NCI-H345 (cell line): ENCODE results near the gene GCGR.

ENCODE experiments used
- DNase-seq: peaks from one replicate; lab custom pipeline; 2025; lab: John Stamatoyannopoulos, UW

GCGR gene

DNA sequence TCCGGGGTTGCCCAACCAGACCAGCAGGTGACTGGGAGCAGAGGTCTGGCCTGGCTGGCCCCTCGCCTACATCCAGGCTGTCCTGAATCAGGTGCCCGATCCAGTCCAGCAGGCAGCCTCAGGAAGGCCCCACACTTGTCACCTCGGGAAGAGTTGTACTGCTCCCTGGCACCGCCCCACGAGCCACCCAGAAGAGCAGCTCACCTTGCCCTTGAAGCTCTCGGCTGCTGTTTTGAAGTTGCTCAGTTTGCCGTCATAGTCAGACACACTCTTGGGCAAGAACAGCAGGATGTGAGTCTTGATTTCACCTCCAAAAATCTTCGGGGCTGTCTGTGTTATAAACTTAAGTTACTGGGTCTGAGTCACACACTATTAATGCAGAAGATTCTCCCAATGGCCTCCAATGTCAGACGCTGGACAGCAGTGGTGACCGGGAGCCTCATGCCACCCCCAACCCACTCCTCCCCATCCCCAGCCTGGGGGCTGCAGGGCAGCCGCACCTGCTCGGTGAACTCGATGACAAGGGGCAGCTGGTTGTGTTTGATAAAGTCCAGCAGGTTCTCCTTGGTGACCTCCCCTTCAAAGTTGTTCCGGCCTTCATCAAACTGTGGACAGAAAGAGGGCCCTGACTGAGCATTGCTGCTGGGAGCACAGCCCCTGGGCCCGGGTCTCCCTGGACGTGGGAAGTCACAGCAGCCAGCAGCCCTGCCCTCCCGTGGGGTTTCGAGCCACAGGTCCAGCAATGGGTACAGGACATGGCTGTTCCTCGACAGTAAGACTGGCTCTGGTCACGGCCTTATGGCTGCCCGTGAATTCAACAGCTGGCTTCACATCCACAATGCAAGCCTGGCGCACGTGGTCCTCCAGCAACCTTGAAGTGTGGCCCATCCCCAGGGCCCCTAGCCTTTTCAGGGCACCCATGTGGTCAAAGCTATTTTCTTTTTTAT is 43.1 kb downstream of the GCGR start:
- DNase-seq, result no peak

DNA sequence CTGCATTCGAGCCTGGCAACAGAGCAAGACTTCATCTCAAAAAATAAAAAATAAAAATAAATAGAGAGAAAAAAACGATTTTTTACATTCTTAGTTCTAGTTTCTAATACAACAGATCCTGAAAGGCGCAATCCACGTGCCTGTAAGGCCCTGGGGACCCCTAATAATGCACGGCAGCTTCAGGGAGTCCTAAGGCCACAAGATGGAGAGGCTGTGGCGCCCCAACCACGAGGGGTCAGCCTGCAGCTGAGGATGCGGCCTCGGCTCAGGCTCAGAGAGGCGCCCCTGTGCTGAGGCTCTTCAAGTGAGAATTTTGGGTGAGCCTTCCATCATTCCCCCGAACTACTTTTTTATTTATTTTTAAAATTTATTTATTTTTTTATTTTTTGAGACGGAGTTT is 45.5 kb downstream of the GCGR start:
- DNase-seq, result no peak

DNA sequence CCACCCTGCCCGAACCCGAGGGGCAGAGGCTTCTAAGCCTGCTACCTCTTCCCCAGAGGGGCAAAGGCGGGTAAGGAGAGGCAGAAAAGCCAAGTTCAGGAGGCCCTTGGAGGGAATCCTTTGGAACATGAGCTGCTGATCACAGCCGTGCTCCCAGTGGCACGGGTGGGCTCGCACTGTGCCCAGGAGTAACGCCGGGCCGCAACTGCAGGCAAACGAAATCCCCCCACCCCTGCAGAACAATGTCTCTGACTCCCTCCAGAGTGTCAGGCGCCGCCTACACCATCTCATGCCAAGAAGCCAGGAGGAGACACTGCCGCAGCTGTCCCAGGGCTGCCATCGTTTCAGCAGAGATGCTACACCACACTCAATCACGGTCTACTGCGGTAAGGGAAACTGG is 47.5 kb downstream of the GCGR start:
- DNase-seq, result no peak

DNA sequence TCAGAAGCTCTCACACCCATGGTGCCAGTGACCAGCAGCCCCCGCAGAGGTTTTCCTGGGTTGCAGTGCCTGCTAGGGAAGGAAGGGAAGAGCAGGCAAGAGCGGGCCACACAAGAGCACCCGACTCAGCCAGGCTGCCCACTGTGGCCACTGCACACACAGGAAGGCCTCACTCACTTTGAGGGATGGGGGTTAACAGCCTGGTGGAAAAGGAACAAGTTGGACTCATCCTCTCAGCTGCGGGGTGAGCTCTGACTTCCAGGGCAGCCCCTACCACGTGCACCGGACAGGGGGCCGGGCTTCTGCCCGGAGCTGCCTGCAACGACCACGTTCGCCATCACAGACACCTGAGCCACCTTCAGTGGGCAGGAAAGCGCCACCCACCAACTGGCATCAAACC is 48.3 kb downstream of the GCGR start:
- DNase-seq, result no peak

DNA sequence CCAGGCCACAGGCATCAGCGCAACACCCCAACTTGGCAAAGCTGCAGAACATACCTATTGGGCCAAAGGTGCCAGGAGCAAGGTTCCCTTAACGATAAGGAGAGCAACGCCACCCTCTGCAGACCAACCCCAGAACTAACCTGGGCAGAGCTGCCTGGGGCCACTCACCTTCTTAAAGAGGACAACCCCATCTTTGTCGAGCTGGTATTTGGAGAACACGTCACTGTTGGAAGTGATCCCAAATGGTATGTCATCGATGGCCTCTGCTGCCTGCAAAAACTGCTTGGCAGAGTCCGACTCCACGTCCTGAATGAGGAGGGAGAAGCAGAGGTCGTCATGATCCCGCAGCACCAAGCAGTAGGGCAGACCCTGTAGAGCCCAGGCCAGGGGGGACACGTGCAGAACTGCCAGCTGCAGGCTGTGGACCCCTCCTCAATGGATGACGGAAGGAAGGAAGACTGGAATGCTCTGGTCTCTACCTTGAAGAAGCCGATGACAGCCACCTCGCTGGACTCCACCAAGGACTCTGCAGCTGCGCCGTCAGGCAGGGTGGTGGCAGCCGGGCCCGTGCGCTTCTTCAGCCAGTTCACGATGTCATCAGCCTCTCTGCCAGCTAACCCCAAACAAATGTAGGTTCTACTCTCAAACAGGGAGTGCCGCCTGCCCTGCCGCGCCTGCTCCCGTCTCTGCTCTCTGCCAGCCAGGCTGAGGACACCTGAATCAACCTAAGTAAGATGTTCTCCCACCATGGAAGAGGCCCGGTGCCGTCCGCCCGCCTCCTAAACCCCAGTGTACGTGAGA is 51.2 kb downstream of the GCGR start:
- no peak for DNase-seq

DNA sequence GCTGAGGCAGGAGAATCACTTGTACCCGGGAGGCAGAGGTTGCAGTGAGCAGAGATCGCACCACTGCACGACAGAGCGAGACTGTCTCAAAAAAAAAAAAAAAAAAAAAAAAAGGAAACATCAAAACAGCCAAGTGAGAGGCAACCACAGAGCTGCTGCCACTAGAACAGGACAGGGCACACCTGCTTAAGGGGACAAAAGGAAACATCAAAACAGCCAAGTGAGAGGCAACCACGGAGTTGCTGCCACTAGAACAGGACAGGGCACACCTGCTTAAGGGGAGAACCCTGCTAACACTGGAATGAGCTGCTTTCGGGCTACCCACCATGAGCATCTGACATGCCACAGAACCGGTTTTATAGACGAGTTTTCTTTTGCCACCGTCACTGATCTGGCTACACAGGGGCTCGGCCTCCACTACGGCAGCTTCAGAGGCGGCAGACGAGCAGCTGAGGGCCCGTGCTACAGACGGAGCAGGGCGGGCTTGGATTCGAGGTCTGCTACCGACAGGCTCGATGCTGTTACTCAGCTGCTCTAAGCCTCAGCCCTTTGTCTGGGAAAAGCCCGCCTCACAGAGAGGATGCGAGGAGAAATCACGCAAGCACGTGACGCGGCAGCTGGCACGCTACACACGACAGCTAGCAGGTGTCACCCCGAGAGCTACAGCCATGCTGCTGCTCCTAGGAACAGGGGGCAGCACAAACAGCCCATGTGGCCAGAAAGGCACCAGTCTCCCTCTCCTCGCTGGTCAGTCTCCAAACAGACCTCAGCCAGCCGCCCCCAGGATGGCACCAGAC is 54.4 kb downstream of the GCGR start:
- no peak for DNase-seq

DNA sequence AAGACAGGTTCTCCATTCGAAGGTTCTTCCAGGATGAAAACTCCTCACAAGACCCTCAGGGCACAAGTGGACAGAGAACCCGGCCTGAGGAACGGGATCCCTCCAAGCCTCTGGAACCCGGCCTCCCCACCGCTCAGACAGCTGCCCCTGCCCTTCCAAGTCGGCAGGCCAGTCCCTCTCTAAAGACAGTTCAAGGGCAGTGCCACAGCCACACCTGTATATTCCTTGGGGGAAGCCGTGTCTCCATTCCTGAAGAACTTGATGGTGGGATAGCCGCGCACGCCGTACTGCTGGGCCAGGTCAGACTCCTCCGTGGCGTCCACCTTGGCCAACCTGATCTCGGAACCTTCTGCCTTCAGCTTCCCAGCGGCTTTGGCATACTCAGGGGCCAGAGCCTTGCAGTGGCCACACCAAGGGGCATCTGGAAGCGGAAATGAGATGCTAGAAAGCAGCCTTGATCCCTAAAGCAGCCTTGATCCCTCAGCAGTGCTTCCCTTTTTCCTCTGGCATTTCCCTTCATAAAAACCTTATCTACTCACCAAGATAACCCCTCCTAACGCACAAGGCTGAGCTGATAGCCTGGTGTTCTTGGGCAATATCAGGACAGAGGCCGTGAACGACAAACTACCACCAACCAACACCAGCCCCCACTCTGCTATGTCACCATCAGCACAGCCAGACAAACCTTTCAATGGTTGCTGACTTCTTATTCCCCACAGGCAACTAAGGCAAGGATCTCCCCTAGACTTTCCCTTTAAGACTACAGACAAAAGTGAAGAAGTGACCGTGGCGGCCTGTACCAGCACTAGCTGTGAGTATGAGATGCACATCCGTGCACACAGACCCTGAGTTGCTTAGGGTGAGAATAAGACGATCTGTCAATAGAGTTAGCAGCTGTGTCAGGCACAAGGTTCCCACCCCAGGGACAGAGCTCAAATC is 55.3 kb downstream of the GCGR start:
- DNase-seq, result no peak

DNA sequence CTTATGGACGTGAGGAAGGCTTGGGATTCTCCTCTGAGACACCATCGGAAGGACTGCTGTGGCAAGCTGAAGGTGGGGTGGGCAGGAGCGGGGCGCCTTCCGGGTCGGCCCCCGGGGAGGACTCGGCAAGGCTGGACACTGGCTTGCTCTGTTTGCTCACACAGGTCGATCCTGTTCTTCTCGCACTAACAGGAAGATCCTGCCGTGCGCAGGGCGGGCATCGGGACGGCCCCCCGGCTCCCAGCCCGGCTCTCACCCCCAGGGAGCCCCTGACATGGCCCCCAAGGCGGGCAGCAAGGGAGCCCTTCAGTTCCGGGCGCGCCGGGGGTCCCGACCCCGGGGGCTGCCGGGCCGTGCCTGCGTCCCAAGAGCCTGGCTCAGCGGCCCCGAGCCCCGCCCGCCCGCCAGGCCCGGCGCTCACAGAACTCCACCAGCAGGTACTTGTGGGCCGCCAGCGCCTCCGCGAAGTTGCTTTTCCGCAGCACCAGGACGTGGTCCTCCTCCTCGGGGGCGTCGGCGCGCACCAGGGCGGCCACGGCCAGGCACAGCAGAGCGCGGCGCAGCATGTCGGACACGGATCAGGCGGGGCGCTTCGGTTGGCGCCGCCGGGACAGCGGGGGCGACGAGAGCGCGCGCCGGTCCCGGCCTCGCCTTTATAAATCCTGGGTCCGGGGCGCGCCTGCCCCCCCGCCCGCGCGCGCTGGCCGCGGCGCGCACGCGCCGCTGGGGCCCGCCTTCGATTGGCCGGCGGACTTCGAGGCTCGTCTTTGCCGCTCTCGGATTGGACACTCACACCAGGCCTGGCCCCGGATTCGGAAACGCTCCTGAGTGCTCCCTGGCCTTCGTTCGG is 56.2 kb downstream of the GCGR start, which contains the start of gene P4HB:
P4HB (minus strand) TSS at position 630 of the 850 bp plus-strand sequence; CDS start at position 566, 64 bp downstream.
- no peak for DNase-seq

DNA sequence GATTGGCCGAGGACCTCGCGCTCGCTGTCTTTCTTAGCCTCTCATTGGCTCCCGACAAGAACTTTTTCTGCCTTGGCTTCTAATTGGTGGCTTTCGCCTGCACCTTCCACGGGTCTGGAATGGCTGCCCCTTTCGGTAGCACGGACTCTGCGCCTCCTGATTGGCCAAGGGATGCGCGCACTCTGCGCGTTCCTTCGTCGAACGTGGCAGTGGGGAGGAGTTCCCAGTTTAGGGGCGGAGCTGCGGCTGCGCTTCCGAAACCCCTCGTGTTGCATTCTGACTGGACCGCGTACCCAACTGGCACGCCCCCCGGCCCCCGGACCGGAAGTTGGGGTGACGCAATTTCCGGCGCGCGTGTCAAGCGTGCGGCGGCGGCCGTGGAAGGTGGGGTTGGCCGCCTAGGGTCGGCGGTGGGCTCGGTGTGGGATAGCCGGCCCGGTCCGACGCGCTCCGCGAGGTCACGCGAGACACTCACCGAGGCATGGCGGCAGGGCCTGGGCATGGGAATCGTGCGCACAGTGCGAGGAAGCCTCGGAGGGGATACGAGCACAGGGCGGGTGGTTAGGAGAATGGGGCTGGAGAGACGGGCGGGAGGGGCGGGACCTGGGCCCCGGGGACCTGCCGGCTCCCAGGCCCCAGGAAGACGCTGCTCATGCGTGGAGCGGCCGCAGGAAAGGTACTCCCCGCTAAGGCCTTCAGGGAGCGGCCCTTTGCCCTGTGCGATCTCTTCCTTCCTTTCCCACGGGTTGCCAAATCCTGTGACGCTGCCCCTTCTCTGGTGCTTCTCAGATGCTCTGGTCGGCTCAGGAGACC is 57.0 kb downstream of the GCGR start:
- peak; percentile 100 for DNase-seq

DNA sequence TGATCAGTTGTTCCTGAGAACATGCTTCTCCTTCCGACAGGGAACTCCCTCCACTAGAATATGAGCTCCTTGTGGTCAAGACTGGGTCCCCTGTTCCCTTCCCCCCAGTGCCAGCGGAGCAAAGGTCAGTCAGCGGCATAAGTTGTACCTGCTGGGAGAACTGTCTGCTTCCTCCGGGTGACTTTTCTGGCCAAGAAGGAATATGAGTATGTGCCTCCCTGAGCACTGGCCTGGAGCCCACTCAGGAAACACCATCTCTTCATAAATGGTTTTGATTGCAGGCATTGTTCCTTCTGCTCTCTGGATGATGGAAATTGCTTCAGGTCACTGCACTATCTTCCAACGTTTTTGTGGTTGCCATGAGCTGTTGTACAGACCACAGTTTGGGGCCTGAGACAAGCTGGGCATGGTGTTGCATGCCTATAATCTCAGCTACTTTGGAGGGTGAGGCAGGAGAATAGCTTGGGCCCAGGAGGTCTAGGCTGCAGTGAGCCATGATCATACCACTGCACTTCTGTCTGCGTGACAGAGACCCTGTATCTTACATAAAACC is 59.2 kb downstream of the GCGR start:
- DNase-seq, result no peak
